SK-N-MC (cell line): Measurements from ENCODE around the gene RPL3.

Source experiments
- EZH2 ChIP-seq: fragments of 200-600 bp; sonication (generic); IDR thresholded peaks from one replicate; pipeline ENCODE4 v1.6.1; 2017; ENCODE audit warnings: antibody characterized with exemption
- FOXP2 ChIP-seq: optimal IDR thresholded peaks from 2 replicates; pipeline ENCODE3; 2011; ENCODE audit warnings: mild to moderate bottlenecking, moderate library complexity; ENCODE audit not compliant: insufficient read depth; ENCODE audit errors: extremely low read length, control extremely low read depth
- POLR2AphosphoS5 ChIP-seq: IDR thresholded peaks from 2 replicates; pipeline ENCODE4 v1.6.1; 2012; ENCODE audit warnings: mild to moderate bottlenecking, low read depth, low read length, borderline replicate concordance

GRCh38 chr22:39297490-39298240 is 21.8 kb downstream of the RPL3 start:
- TF ChIP-seq POLR2AphosphoS5 (no peak), EZH2 (no peak), FOXP2 (no peak)
